ENCODE results near the gene MS4A6E.

DNA sequence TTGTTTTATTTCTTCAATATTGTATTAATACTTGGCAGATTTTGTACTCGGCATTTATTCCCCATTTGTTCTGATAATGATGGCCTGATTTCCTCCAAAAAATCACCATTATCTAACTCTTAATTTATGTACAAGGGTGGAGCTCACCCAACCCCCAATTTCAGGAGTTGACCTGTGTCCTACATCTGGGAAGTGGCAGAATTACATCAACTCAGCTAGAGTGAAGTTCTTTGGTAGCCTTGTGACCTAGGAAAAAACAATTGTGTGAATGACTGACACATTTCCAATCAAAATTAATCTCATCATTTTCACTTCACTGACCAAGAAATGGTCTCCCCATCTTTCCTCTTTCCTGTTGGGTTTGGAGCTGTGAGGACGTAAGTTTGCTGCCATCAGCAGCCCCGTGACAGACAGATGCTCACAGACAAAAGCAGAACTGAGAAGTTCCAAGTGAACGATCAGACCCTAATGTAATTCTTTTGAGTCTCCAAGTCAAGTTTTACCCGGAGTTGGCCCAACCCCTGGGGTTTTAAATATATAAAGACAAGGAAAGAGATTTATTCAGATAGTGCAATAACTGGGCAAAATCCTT, 16.6 kb upstream of the MS4A6E start:
- TF ChIP-seq, protein P1, sequence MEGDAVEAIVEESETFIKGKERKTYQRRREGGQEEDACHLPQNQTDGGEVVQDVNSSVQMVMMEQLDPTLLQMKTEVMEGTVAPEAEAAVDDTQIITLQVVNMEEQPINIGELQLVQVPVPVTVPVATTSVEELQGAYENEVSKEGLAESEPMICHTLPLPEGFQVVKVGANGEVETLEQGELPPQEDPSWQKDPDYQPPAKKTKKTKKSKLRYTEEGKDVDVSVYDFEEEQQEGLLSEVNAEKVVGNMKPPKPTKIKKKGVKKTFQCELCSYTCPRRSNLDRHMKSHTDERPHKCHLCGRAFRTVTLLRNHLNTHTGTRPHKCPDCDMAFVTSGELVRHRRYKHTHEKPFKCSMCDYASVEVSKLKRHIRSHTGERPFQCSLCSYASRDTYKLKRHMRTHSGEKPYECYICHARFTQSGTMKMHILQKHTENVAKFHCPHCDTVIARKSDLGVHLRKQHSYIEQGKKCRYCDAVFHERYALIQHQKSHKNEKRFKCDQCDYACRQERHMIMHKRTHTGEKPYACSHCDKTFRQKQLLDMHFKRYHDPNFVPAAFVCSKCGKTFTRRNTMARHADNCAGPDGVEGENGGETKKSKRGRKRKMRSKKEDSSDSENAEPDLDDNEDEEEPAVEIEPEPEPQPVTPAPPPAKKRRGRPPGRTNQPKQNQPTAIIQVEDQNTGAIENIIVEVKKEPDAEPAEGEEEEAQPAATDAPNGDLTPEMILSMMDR (IDR thresholded peaks at IDR 0.05; ENCODE audit: insufficient read depth, low read length) = no peak
- TF ChIP-seq POLR2AphosphoS5 (IDR thresholded peaks at IDR 0.05; ENCODE audit: low read depth) = no peak
- TF ChIP-seq GABPA (IDR thresholded peaks at IDR 0.05; ENCODE audit: low read depth) = no peak
